Lower lobe of right lung (tissue), 2 donors: ENCODE measurements around the gene LRRC8C. TPM values are rescaled to one million over a fixed set of nuclear protein-coding genes. Genes with fewer than 3 reads are reported as not detected.
"Not testable (repeated sequence)": the region's sequence is repeated elsewhere in the genome, so short reads cannot be mapped to it uniquely, and the experiment has no call there.

Experiments
- ATAC-seq, 2 donors: fragments of 200-7000 bp; cut with Tn5 transposase; one replicate each; pipeline ENCODE4 v1.9.1; 2020 to 2022; ENCODE audit warnings: mild to moderate bottlenecking in 2 of 2, moderate library complexity in 2 of 2
- DNase-seq: peaks from one replicate; pipeline ENCODE4 v3.0.0-alpha.2; 2020
- H3K27ac ChIP-seq: fragments of 200-600 bp; one replicate; pipeline ENCODE4 v1.8.0; 2022
- H3K27me3 ChIP-seq: fragments of 200-600 bp; one replicate; pipeline ENCODE4 v1.8.0; 2022; ENCODE audit warnings: low read depth
- H3K36me3 ChIP-seq: fragments of 200-600 bp; one replicate; pipeline ENCODE4 v1.8.0; 2022; ENCODE audit warnings: mild to moderate bottlenecking
- H3K4me1 ChIP-seq: fragments of 200-600 bp; one replicate; pipeline ENCODE4 v1.8.0; 2022
- H3K4me3 ChIP-seq: fragments of 200-600 bp; one replicate; pipeline ENCODE4 v1.8.0; 2022; ENCODE audit warnings: mild to moderate bottlenecking
- H3K9me3 ChIP-seq: fragments of 200-600 bp; one replicate; pipeline ENCODE4 v1.8.0; 2022
- intact Hi-C: fragments of 100-400 bp; cut with DNase I; formaldehyde crosslinking; loops from one replicate; pipeline ENCODE4 v1.11.0; 2022
- total RNA-seq: library from RNA; stranded (reverse); fragmentation: NEBNext Ultra II Directional; extraction: Animal tissue kit (Norgen Biotek cat#: 25700); gene quantifications from one replicate; pipeline ENCODE4 v1.2.1, GENCODE V29; 2021
- TF ChIP-seq, protein P1 (sequence below): fragments of 200-600 bp; IDR thresholded peaks from one replicate; pipeline ENCODE4 v1.8.0; 2022; ENCODE audit warnings: antibody characterized with exemption, mild to moderate bottlenecking
- donor health status: DM: no; HTN: yes; CAD: no; lungs with severe emphysema.

LRRC8C gene
- total RNA-seq, 1 donor from 2014 or later: 13.0 TPM

DNA sequence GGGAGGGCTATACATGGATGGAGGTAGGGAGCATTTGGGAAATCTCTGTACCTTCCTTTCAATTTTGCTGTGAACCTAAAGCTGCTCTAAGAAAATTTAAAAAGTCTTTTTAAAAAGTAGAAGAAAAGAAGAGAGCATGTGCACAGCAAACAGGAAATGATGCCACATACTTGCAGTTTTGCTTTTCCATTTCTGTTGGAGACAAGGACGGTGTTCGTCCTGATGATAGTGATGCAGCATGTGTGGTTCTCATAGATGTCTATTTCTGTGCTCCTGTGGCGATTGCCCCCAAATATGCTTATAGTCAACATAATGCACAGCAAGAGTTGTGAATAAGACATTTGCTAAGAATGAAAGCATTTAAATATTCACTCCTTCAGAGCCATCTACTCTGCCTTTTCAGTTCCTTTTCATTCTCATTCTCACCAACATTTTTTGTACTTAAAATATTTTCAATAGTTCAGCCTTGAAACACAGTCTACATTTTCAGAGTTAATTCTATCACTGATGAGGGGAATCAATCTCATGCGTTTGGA is 66.6 kb downstream of the LRRC8C start:
- H3K9me3 ChIP-seq: no peaks in the 10 kb centered on the region
- no peak overlapping the region for H3K4me3 ChIP-seq
- ATAC-seq (no peak), DNase-seq (no peak)
- TF ChIP-seq, protein P1, sequence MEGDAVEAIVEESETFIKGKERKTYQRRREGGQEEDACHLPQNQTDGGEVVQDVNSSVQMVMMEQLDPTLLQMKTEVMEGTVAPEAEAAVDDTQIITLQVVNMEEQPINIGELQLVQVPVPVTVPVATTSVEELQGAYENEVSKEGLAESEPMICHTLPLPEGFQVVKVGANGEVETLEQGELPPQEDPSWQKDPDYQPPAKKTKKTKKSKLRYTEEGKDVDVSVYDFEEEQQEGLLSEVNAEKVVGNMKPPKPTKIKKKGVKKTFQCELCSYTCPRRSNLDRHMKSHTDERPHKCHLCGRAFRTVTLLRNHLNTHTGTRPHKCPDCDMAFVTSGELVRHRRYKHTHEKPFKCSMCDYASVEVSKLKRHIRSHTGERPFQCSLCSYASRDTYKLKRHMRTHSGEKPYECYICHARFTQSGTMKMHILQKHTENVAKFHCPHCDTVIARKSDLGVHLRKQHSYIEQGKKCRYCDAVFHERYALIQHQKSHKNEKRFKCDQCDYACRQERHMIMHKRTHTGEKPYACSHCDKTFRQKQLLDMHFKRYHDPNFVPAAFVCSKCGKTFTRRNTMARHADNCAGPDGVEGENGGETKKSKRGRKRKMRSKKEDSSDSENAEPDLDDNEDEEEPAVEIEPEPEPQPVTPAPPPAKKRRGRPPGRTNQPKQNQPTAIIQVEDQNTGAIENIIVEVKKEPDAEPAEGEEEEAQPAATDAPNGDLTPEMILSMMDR: no peak
- H3K27ac ChIP-seq: no peak overlapping the region
- no peaks in the 10 kb centered on the region for H3K27me3 ChIP-seq
- H3K36me3 ChIP-seq: no peaks in the 10 kb centered on the region
- H3K4me1 ChIP-seq: peaks cover 24% of the 10 kb centered on the region
- intact Hi-C loops: no loop called here

DNA sequence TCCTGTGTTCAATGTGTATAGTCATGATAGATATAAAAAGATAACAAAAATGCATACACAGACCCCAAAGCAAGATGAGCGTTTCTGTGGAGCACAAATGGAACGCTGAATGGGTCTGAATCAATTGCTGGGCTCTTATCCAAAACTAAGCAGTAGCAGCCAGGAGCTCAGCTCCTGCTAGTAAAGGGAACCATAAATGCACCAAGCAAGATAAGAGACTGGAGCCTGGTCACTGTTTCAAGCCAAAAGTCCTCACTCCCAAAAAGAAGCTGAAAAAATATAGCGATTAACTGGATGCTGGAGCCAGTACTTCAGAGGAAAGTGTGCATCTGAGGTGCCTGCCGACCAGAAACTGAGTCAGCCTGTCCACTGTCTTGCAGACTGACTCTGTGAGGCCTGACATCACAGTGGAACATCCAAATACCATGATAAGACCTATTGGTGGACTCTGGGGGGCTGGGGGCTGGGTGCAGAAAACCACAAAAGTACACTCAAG is 68.9 kb downstream of the LRRC8C start:
- peaks cover 17% of the 10 kb centered on the region for H3K4me1 ChIP-seq
- no peaks in the 10 kb centered on the region for H3K36me3 ChIP-seq
- H3K27ac ChIP-seq: no peak overlapping the region
- DNase-seq: no peak
- H3K27me3 ChIP-seq: no peaks in the 10 kb centered on the region
- TF ChIP-seq, protein P1: no peak
- ATAC-seq: no peak
- intact Hi-C loops: no loop called here
- no peaks in the 10 kb centered on the region for H3K9me3 ChIP-seq
- H3K4me3 ChIP-seq: no peak overlapping the region

DNA sequence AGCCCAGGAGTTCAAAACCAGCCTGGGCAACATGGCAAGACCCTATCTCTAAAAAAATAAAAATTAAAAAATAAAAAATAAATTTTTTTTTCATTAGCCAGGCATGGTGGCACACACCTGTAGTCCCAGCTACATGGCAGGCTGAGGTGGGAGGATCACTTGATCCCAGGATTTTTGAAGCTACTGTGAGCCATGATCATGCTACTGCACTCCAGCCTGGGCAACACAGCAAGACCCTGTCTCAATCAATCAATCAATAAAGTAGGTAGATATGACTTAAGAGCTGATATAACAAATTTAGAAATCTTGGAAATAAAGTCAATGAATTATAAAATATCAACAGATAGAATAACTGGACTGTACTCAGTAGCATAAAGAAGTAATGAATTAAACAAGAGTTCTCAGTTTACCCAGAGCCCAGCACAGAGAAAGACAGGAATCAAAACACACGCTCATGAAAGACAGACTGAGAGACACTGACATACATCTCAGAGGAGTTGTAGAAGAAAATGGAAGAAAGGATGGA is 69.7 kb downstream of the LRRC8C start:
- DNase-seq: no peak
- Histone ChIP-seq H3K4me1 (peaks cover 17% of the 10 kb centered on the region), H3K27ac (no peak overlapping the region), H3K36me3 (no peaks in the 10 kb centered on the region), H3K4me3 (no peak overlapping the region), H3K9me3 (no peaks in the 10 kb centered on the region), H3K27me3 (no peaks in the 10 kb centered on the region)
- intact Hi-C loops: no loop called here
- TF ChIP-seq, protein P1: no peak
- ATAC-seq: no peak

DNA sequence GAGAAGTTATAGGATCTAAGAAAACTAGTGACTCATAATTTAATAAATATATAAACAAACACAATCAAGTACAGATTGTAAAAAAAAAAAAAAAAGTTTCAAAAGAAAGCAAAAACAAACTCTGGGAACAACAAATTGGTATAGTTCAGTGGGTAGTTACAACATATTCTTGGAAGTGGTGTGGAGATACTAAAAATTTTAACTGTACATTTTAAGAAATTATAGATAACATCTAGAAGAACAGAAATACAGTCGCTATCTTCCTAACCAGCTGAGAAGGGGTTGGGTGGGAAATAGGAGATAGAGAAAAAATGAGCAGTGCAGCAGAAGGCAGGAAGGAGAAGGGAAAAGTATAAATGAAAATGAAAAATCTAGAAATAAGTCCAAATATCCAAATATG is 70.5 kb downstream of the LRRC8C start:
- no peaks in the 10 kb centered on the region for H3K9me3 ChIP-seq
- DNase-seq: no peak
- ATAC-seq: no peak
- no peak overlapping the region for H3K27ac ChIP-seq
- no peaks in the 10 kb centered on the region for H3K36me3 ChIP-seq
- H3K4me3 ChIP-seq: no peak overlapping the region
- TF ChIP-seq, protein P1: no peak
- intact Hi-C loops: no loop called here
- peaks cover 11% of the 10 kb centered on the region for H3K4me1 ChIP-seq
- no peaks in the 10 kb centered on the region for H3K27me3 ChIP-seq

DNA sequence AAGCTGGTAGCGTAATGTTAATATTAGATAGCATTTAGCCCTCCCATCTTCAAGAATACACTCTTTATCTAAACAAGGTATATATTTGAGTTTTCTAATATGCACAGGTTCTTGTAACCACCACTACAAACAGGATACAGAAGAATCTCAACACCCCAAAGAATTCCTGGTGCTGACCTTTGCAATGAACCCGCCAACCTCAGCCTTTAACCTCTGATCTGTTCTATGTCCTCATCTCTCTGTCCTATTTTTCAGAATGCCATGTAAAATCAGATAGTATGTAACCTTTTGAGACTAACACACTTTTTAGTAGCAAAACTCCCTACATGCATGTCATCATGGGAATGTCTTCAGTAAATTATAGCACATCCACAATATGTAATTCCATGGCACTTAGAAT is 71.1 kb downstream of the LRRC8C start:
- TF ChIP-seq, protein P1: no peak
- no peak overlapping the region for H3K27ac ChIP-seq
- ATAC-seq (no peak), DNase-seq (no peak)
- H3K9me3 ChIP-seq: no peaks in the 10 kb centered on the region
- intact Hi-C loops: no loop called here
- H3K27me3 ChIP-seq: no peaks in the 10 kb centered on the region
- no peak overlapping the region for H3K4me3 ChIP-seq
- H3K4me1 ChIP-seq: peaks cover 9% of the 10 kb centered on the region
- H3K36me3 ChIP-seq: no peaks in the 10 kb centered on the region

DNA sequence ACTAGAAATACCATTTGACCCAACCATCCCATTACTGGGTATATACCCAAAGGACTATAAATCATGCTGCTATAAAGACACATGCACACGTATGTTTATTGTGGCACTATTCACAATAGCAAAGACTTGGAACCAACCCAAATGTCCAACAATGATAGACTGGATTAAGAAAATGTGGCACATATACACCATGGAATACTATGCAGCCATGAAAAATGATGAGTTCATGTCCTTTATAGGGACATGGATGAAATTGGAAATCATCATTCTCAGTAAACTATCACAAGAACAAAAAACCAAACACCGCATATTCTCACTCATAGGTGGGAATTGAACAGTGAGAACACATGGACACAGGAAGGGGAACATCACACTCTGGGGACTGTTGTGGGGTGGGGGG is 72.0 kb downstream of the LRRC8C start:
- ATAC-seq, intact Hi-C loops: not testable (repeated sequence)

More for the DNA sequence above, 72.0 kb downstream of the LRRC8C start:
- not testable (repeated sequence) for H3K27me3 ChIP-seq, DNase-seq, H3K9me3 ChIP-seq, H3K36me3 ChIP-seq, H3K27ac ChIP-seq, H3K4me1 ChIP-seq, H3K4me3 ChIP-seq
